ENCODE results near the gene SNAP25. TPM values are rescaled to one million over a fixed set of nuclear protein-coding genes. Genes with fewer than 3 reads are reported as not detected.

The SNAP25 gene
- total RNA-seq, 1 experiment from 2014 or later: 0.39 TPM

GRCh38 chr20:10328897-10329255 lies 110.2 kb downstream of the SNAP25 start:
- RAD21 ChIA-PET (ENCODE audit: low non-redundant PET in 1 of 2, low total read pairs in 2 of 2, uncharacterized antibody in 2 of 2, unreplicated experiment in 2 of 2): no interaction called here
- H4K20me1 ChIP-seq (ENCODE audit: insufficient read depth): no peaks in the 10 kb centered on the region
- no peak overlapping the region for H3K4me2 ChIP-seq (ENCODE audit: low read length)
- no peak overlapping the region for H3K9ac ChIP-seq (ENCODE audit: low read length)
- H3K9me3 ChIP-seq (ENCODE audit: control insufficient read depth in 1 of 2, insufficient read depth in 1 of 2, low read depth in 1 of 2, low read length in 2 of 2): no peaks in the 10 kb centered on the region
- ATAC-seq (no peak), DNase-seq (ENCODE audit: low read depth, low spot score) (no peak)
- no peaks in the 10 kb centered on the region for H3K36me3 ChIP-seq (ENCODE audit: control insufficient read depth in 1 of 2, insufficient read depth in 2 of 2, low read length in 2 of 2)
- no peak overlapping the region for H3K4me3 ChIP-seq (replicated peaks in 1 of 2; ENCODE audit: low read depth in 1 of 2, low read length in 2 of 2)
- no peak overlapping the region for H3K27ac ChIP-seq (ENCODE audit: low read depth, low read length)
- POLR2A ChIA-PET: no interaction called here
- intact Hi-C loops (cut with micrococcal nuclease): no loop called here
- BruUV-seq (replicated peaks): no TSS peak
- no peaks in the 10 kb centered on the region for H3K79me2 ChIP-seq (ENCODE audit: insufficient read depth, low read length)
- no peak overlapping the region for H2AFZ ChIP-seq (ENCODE audit: low read depth, low read length, poor library complexity, severe bottlenecking)
- H3K4me1 ChIP-seq (ENCODE audit: control insufficient read depth in 1 of 2, insufficient read depth in 2 of 2, low read length in 2 of 2): no peaks in the 10 kb centered on the region
- no peak for TF ChIP-seq MAX (IDR thresholded peaks at IDR 0.05)
- no peak for TF ChIP-seq ELF1 (IDR thresholded peaks at IDR 0.05; ENCODE audit: borderline replicate concordance, low read depth)
- TF ChIP-seq ZBTB33 (IDR thresholded peaks at IDR 0.05; ENCODE audit: extremely low read depth, insufficient replicate concordance, low read length): no peak
- no peak for TF ChIP-seq EGR1 (IDR thresholded peaks at IDR 0.05; ENCODE audit: low read depth)
- TF ChIP-seq ATF3 (IDR thresholded peaks at IDR 0.05): no peak
- no peak for TF ChIP-seq TCF7L2 (IDR thresholded peaks at IDR 0.05; ENCODE audit: borderline replicate concordance, extremely low read depth, insufficient read depth, insufficient read length)
- TF ChIP-seq JUND (IDR thresholded peaks at IDR 0.05): no peak
- no peak for TF ChIP-seq RAD21 (IDR thresholded peaks at IDR 0.05; ENCODE audit: low read depth)
- TF ChIP-seq CEBPB (IDR thresholded peaks at IDR 0.05; ENCODE audit: low read depth): no peak
- no peaks in the 10 kb centered on the region for H3K27me3 ChIP-seq (ENCODE audit: insufficient read depth, low read length)
- CTCF ChIA-PET: no interaction called here
- no peaks in the 10 kb centered on the region for H3K9me2 ChIP-seq (ENCODE audit: insufficient read depth)
